OCI-LY3 (cell line): ENCODE data around the gene PRMT7.

Source experiments
- H2AFZ ChIP-seq: fragments of 200-600, 300-600 bp; shearing (Covaris generic); 2 replicates; pipeline ENCODE4 v1.6.0; 2014; ENCODE audit warnings: antibody characterized with exemption, low read depth, low read length
- H3K27ac ChIP-seq: fragments of 200-600, 300-600 bp; sonication (generic); 2 replicates; pipeline ENCODE4 v1.5.1; 2014; ENCODE audit warnings: mild to moderate bottlenecking, low read length, moderate library complexity, mixed read lengths
- H3K27me3 ChIP-seq: fragments of 200-600, 300-600 bp; sonication (generic); 2 replicates; pipeline ENCODE4 v1.6.1; 2014; ENCODE audit warnings: low read depth, low read length, mixed read lengths
- H3K36me3 ChIP-seq: fragments of 200-600, 300-600 bp; sonication (generic); replicated peaks from 2 replicates; pipeline ENCODE3; 2014; ENCODE audit warnings: low read depth, low read length, mixed read lengths
- H3K4me1 ChIP-seq: fragments of 300-600, 200-600 bp; sonication (generic); 2 replicates; pipeline ENCODE4 v1.6.1; 2014; ENCODE audit warnings: low read length, mixed read lengths
- H3K4me2 ChIP-seq: fragments of 200-600, 300-600 bp; sonication (generic); 2 replicates; pipeline ENCODE4 v1.6.1; 2014; ENCODE audit warnings: low read length, mixed read lengths
- H3K4me3 ChIP-seq: fragments of 300-600, 200-600 bp; sonication (generic); 2 replicates; pipeline ENCODE4 v1.5.1; 2014; ENCODE audit warnings: antibody characterized with exemption, mild to moderate bottlenecking, low read length, moderate library complexity
- H3K79me2 ChIP-seq: fragments of 300-600, 200-600 bp; shearing (Covaris generic); 2 replicates; pipeline ENCODE4 v1.6.1; 2014; ENCODE audit warnings: mild to moderate bottlenecking, low read length, mixed read lengths
- H3K9ac ChIP-seq: fragments of 300-600, 200-600 bp; shearing (Covaris generic); 2 replicates; pipeline ENCODE4 v1.6.0; 2014; ENCODE audit warnings: mild to moderate bottlenecking, low read length, moderate library complexity
- H3K9me3 ChIP-seq: fragments of 200-600, 300-600 bp; shearing (Covaris generic); 2 replicates; pipeline ENCODE4 v1.6.1; 2014; ENCODE audit warnings: low read length, mixed read lengths; ENCODE audit not compliant: insufficient read depth
- H4K20me1 ChIP-seq: fragments of 200-600, 300-600 bp; sonication (generic); 2 replicates; pipeline ENCODE4 v1.6.1; 2016; ENCODE audit warnings: low read length, mixed read lengths; ENCODE audit not compliant: insufficient read depth
- CTCF ChIP-seq: fragments of 200-600, 300-600 bp; sonication (generic); IDR thresholded peaks from 2 replicates; pipeline ENCODE4 v1.5.1; 2014; ENCODE audit warnings: antibody characterized with exemption, low read length, low read depth
- EZH2phosphoT487 ChIP-seq: fragments of 200-600 bp; shearing (Covaris generic); IDR thresholded peaks from 2 replicates; pipeline ENCODE4 v1.6.1; 2018; ENCODE audit warnings: antibody characterized with exemption, mixed run types, low read depth

Gene PRMT7

GRCh38 chr16:68369697-68370580, 59.1 kb downstream of the PRMT7 start:
- Histone ChIP-seq H3K4me1 (peaks cover 49% of the 10 kb centered on the region), H3K9ac (peak overlapping the region; percentile 45), H2AFZ (peak overlapping the region; percentile 31; the same call in 1 of the 2 replicates)

GRCh38 chr16:68370581-68371275, 59.9 kb downstream of the PRMT7 start:
- H3K27me3 ChIP-seq, result peaks cover 3% of the 10 kb centered on the region; the same call in 1 of the 2 replicates
- H3K9me3 ChIP-seq, result no peaks in the 10 kb centered on the region
- peaks cover 41% of the 10 kb centered on the region for H3K4me1 ChIP-seq
- no peak overlapping the region for H3K4me3 ChIP-seq
- H4K20me1 ChIP-seq, result no peaks in the 10 kb centered on the region
- no peak overlapping the region for H3K9ac ChIP-seq
- H3K79me2 ChIP-seq, result no peaks in the 10 kb centered on the region
- no peaks in the 10 kb centered on the region for H3K36me3 ChIP-seq
- no peak for TF ChIP-seq EZH2phosphoT487
- TF ChIP-seq CTCF, result no peak
- H2AFZ ChIP-seq, result no peak overlapping the region
- H3K27ac ChIP-seq, result no peak overlapping the region
- no peak overlapping the region; the same call in 1 of the 2 replicates for H3K4me2 ChIP-seq

More at GRCh38 chr16:68369697-68370580, 59.1 kb downstream of the PRMT7 start:
- H3K27ac ChIP-seq, result peak overlapping the region; percentile 71
- no peaks in the 10 kb centered on the region for H3K9me3 ChIP-seq
- no peaks in the 10 kb centered on the region for H4K20me1 ChIP-seq
- H3K4me3 ChIP-seq, result peak overlapping the region; percentile 56
- H3K36me3 ChIP-seq, result no peaks in the 10 kb centered on the region
- no peak for TF ChIP-seq EZH2phosphoT487
- no peak for TF ChIP-seq CTCF
- H3K4me2 ChIP-seq, result peak overlapping the region; percentile 80
- H3K79me2 ChIP-seq, result no peaks in the 10 kb centered on the region
- peaks cover 3% of the 10 kb centered on the region; the same call in 1 of the 2 replicates for H3K27me3 ChIP-seq

GRCh38 chr16:68371276-68371651, 60.4 kb downstream of the PRMT7 start:
- Histone ChIP-seq H3K4me2 (no peak overlapping the region), H3K4me3 (no peak overlapping the region)

More at GRCh38 chr16:68371276-68371651, 60.4 kb downstream of the PRMT7 start:
- TF ChIP-seq EZH2phosphoT487, result no peak
- TF ChIP-seq CTCF, result no peak
- peaks cover 3% of the 10 kb centered on the region; the same call in 1 of the 2 replicates for H3K27me3 ChIP-seq
- no peak overlapping the region for H3K9ac ChIP-seq
- no peak overlapping the region for H2AFZ ChIP-seq
- H3K4me1 ChIP-seq, result peaks cover 36% of the 10 kb centered on the region
- H3K27ac ChIP-seq, result no peak overlapping the region
- H3K9me3 ChIP-seq, result no peaks in the 10 kb centered on the region
- H4K20me1 ChIP-seq, result no peaks in the 10 kb centered on the region
- H3K36me3 ChIP-seq, result no peaks in the 10 kb centered on the region
- H3K79me2 ChIP-seq, result no peaks in the 10 kb centered on the region
